Esophagus squamous epithelium (tissue), 5 donors: Measurements from ENCODE around the gene VEPH1. TPM values are rescaled to one million over a fixed set of nuclear protein-coding genes. Genes with fewer than 3 reads are reported as not detected.
A peak's percentile ranks its signal among the peaks of the same experiment; 100 is the strongest.

Experiments
- DNase-seq: peaks from one replicate; lab custom pipeline; 2025; lab: John Stamatoyannopoulos, UW
- H3K27ac ChIP-seq, 4 donors: fragments of 200-600 bp; sonication (generic); one replicate each; pipeline ENCODE4 v1.5.1; 2016 to 2019; ENCODE audit warnings: mild to moderate bottlenecking in 1 of 4
- H3K27me3 ChIP-seq, 4 donors: fragments of 200-600 bp; sonication (generic); 1 replicate in 3 of 4; 2 replicates in 1 of 4; pipeline versions ENCODE4 v1.5.1 to v1.6.0; 2017 to 2021; ENCODE audit warnings: antibody characterized with exemption in 1 of 4
- H3K36me3 ChIP-seq, 3 donors: fragments of 200-600 bp; sonication (generic); one replicate each; pipeline ENCODE4 v1.5.1; 2016 to 2019
- H3K4me1 ChIP-seq, 3 donors: fragments of 200-600 bp; sonication (generic); one replicate each; pipeline ENCODE4 v1.5.1; 2017 to 2019
- H3K4me3 ChIP-seq, 4 donors: fragments of 200-600 bp; sonication (generic); 1 replicate in 3 of 4; 2 replicates in 1 of 4; pipeline ENCODE4 v1.5.1; 2016 to 2019; ENCODE audit warnings: mild to moderate bottlenecking in 2 of 4, moderate library complexity in 1 of 4
- H3K9me3 ChIP-seq, 3 donors: fragments of 200-600 bp; sonication (generic); one replicate each; pipeline ENCODE4 v1.5.1; 2016 to 2019
- CTCF ChIP-seq, 6 experiments: fragments of 450-650 bp in 4 of 6; fragments of 200-600 bp in 2 of 6; sonication (generic) in 2 of 6; IDR thresholded peaks; one replicate each; pipeline ENCODE4 v1.5.1; 2016 to 2019; ENCODE audit warnings: antibody characterized with exemption in 6 of 6, mild to moderate bottlenecking in 4 of 6, moderate library complexity in 4 of 6
- POLR2A ChIP-seq, 4 donors: fragments of 450-650 bp; IDR thresholded peaks; one replicate each; pipeline ENCODE4 v1.6.1; 2017; ENCODE audit warnings: antibody characterized with exemption in 4 of 4, mild to moderate bottlenecking in 4 of 4, moderate library complexity in 3 of 4
- WGBS, 2 donors: methylation state at CpG; one replicate each; pipeline ENCODE4 v1.1.5; 2018; 5-methylcytosine and 5-hydroxymethylcytosine counted together
- intact Hi-C: fragments of 100-400 bp; cut with DNase I; formaldehyde crosslinking; loops from one replicate; pipeline ENCODE4 v1.15.0; 2022
- total RNA-seq, 4 donors: library from RNA; depleted of rRNA; stranded (reverse); fragments of >200 nt; gene quantifications; one replicate each; pipeline ENCODE4 v1.1.0, GENCODE V29; 2016
- donor health status: DM: yes; HTN: yes; CAD: no.

The VEPH1 gene
- total RNA-seq, 4 donors from 2014 or later = not detected

DNA sequence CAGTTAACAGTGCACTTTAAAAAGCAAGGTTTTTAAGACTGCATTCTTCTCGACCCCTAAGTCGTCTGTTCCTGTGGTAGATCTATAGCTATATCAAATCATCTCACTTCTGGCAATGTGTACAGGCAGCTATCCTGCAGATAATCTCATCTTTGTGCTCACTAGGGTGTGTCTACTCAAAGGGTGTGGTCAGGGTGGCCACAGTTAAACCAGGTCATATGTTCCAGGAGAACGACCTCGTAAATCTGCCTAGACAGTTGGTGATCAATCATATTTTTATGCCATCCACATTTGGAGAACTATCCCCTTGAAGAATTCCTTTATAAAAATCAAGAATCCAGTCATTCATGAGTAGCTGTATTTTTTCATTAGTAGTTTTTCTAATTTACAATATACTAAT is 3.0 kb downstream of the VEPH1 start:
- Histone ChIP-seq H3K9me3 (no peaks in the 10 kb centered on the region), H3K27me3 (peaks cover 0 to 37% (median 0%) of the 10 kb centered on the region in 4 donors), H3K36me3 (no peaks in the 10 kb centered on the region), H3K4me3 (peak overlapping the region in 1 of 4 donors; percentile 57), H3K27ac (no peak overlapping the region), H3K4me1 (peaks cover 6 to 16% (median 10%) of the 10 kb centered on the region in 3 donors)
- 14 to 23% methylated on average over 4 of the region's 4 CpGs for WGBS, 2 donors
- intact Hi-C loops = no loop called here
- TF ChIP-seq CTCF (IDR thresholded peaks at IDR 0.05) = no peak
- TF ChIP-seq POLR2A (IDR thresholded peaks at IDR 0.05) = no peak
- no peak for DNase-seq

- DNase-seq = no peak
- intact Hi-C loops = no loop called here
- Histone ChIP-seq H3K9me3 (no peaks in the 10 kb centered on the region), H3K36me3 (no peaks in the 10 kb centered on the region), H3K27me3 (peaks cover 0 to 37% (median 0%) of the 10 kb centered on the region in 4 donors), H3K4me3 (peak overlapping the region; percentile 5 to 57 (median 28)), H3K27ac (no peak overlapping the region), H3K4me1 (peaks cover 6 to 16% (median 10%) of the 10 kb centered on the region in 3 donors)
- peak in 1 of 6 experiments; percentile 25 for TF ChIP-seq CTCF (IDR thresholded peaks at IDR 0.05)
- TF ChIP-seq POLR2A (IDR thresholded peaks at IDR 0.05) = no peak
- WGBS, 2 donors = 1 to 2% methylated on average over 19 to 20 of the region's 24 CpGs
Measured at GRCh38 chr3:157499342-157499963, 3.8 kb downstream of the VEPH1 start.

- peaks cover 6 to 16% (median 10%) of the 10 kb centered on the region in 3 donors for H3K4me1 ChIP-seq
- H3K4me3 ChIP-seq = no peak overlapping the region
- intact Hi-C loops = no loop called here
- no peak overlapping the region for H3K27ac ChIP-seq
- DNase-seq = no peak
- TF ChIP-seq POLR2A (IDR thresholded peaks at IDR 0.05) = no peak
- no peak for TF ChIP-seq CTCF (IDR thresholded peaks at IDR 0.05)
- no peaks in the 10 kb centered on the region for H3K36me3 ChIP-seq
- H3K27me3 ChIP-seq = peaks cover 0 to 37% (median 0%) of the 10 kb centered on the region in 4 donors
- no peaks in the 10 kb centered on the region for H3K9me3 ChIP-seq
Measured at GRCh38 chr3:157498371-157498770, 4.8 kb downstream of the VEPH1 start.

DNA sequence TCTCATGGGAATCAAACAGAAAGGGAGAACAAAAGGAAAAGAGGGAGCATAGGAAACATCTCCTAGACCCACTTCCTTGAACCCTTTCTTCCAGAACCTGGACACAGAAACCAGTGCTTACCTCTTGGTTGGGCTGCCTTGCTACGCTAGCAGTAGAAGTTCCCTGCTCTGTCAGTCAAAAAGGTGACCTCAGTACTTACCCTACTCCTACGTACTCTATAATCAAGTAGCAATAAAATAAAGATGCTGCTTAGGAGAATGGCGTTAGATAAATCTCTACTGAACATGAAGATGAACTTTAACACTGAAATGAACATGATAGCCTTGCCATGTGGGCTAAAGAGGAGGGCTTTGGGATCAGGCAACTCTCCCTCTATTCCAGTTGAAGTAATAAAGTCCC is 7.4 kb downstream of the VEPH1 start:
- TF ChIP-seq POLR2A (IDR thresholded peaks at IDR 0.05) (no peak), CTCF (IDR thresholded peaks at IDR 0.05) (no peak)
- DNase-seq = no peak
- intact Hi-C loops = no loop called here
- no peaks in the 10 kb centered on the region for H3K36me3 ChIP-seq
- peaks cover 0 to 31% (median 0%) of the 10 kb centered on the region in 4 donors for H3K27me3 ChIP-seq
- WGBS, 2 donors = 78 to 80% methylated on average over 3 of the region's 3 CpGs
- H3K4me3 ChIP-seq = no peak overlapping the region
- peaks cover 6 to 16% (median 10%) of the 10 kb centered on the region in 3 donors for H3K4me1 ChIP-seq
- H3K27ac ChIP-seq = no peak overlapping the region
- no peaks in the 10 kb centered on the region for H3K9me3 ChIP-seq

- H3K36me3 ChIP-seq = no peaks in the 10 kb centered on the region
- no peak for TF ChIP-seq POLR2A (IDR thresholded peaks at IDR 0.05)
- no peak for TF ChIP-seq CTCF (IDR thresholded peaks at IDR 0.05)
- no peak for DNase-seq
- WGBS, 2 donors = 60 to 65% methylated on average over 3 of the region's 3 CpGs
- H3K4me3 ChIP-seq = no peak overlapping the region
- no peak overlapping the region for H3K27ac ChIP-seq
- H3K9me3 ChIP-seq = no peaks in the 10 kb centered on the region
- peaks cover 0 to 22% (median 0%) of the 10 kb centered on the region in 4 donors for H3K27me3 ChIP-seq
- peaks cover 1 to 9% (median 6%) of the 10 kb centered on the region in 3 donors for H3K4me1 ChIP-seq
- intact Hi-C loops = loop anchor here (5.0 kb wide), 1 partner anchor 292 kb away; no protein-coding TSS in a partner anchor
Measured at GRCh38 chr3:157494581-157495281, 8.5 kb downstream of the VEPH1 start.
